RCC 7860 (cell line): ENCODE measurements around the gene CNBD2.
"Not testable (repeated sequence)": the region's sequence is repeated elsewhere in the genome, so short reads cannot be mapped to it uniquely, and the experiment has no call there.

Experiments
- DNase-seq: peaks from one replicate; pipeline ENCODE4 v3.0.0-alpha.2; 2015; ENCODE audit warnings: low spot score
- FAIRE-seq: peaks from 2 replicates; lab custom pipeline; 2012; peaks lifted over from hg19 to GRCh38; lab: Jason Lieb, UNC

The CNBD2 gene

DNA sequence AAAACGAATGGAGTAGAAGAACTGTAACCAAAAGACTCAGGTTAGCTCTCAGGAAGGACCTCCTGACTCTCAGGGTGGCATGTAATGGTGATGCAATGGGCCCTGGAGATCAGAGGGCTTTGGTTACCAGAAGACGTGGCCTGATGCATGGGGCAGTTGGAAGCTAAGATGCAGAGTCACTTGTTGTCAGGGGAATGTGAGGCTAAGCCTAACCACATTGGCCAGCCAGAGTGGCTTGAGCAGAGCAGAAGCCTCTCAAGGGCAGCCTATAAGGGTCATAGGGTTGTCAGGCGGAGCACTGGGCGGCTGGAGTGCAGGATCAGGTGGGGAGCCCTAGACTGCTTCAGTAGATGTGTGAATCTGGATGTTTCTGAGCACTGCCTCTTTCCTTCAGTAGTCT lies 5.9 kb downstream of the CNBD2 start:
- DNase-seq (no peak), FAIRE-seq (no peak)

DNA sequence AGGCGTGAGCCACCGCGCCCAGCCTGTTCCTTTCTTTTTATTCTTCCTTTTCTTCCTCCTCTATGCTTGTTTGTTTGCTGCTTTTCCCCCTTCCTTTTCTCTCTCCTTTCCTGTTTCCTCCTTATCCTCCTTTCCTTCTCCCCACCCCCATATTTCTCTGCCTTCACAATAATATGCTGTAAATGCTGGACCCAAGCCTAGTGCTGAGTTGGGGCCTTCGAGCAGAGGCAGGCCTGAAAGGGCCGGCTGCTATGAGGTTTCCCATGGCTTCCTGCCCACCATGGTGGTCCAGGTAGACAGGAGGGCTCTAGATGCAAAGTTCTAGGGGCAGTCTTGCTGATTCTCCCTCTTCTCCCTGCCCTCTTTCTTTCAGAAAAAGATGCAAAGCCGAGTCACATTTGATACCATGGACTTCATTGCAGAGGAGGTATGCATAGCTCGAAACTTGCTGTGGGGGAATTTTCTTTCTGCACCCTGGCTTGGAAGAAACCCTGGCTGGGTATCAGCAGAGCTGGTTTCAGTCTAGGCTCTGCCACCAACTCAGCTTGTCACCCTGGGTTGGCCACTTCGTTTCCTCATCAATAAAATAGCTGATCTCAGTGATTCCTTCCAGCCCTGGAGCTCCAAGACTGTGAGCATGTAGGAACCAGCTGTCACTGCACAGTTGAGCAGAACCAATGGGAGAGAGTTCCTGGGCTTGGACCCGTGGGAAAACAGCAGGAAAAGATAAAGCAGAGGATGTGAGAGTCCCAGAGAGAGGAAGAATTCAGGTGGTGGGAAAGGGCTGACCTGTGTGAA lies 7.4 kb downstream of the CNBD2 start:
- FAIRE-seq = no peak
- no peak for DNase-seq

DNA sequence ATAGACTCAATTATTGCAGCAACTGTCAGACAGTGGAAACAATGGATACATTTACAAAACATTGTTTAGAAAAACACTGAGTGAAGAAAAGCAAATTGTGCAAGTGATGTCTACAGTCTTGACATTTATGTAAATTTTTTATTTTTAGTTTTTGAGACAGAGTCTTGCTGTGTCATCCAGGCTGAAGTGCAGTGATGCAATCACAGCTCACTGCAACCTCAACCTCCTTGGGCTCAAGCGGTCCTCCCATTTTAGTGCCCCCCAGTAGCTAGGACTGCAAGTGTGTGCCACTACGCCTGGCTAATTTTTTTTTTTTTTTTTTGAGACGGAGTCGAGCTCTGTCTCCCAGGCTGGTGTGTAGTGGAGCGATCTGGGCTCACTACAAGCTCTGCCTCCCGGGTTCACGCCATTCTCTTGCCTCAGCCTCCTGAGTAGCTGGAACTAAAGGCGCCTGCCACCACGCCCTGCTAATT lies 9.7 kb downstream of the CNBD2 start:
- no peak for FAIRE-seq

DNA sequence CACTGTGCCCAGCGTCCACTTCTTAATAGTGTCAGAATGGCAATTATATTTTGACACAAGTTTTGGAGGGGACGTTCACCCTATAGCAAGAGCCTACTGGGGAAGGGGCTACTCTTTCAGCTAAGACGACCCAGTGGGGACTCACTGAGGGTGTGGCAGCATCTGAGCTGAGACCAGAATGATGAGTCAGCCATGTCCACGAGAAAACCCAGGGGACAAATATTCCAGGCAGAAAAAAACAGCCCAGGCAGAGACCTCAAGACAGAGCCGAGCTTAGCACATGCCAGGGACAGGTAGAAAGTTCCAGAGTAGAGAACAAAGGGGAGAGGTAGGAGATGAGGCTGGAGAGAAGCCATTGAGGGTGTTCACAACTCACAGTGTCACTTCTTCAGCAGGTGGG lies 11.2 kb downstream of the CNBD2 start:
- DNase-seq = no peak
- FAIRE-seq = no peak

More for the DNA sequence above, 9.7 kb downstream of the CNBD2 start:
- DNase-seq = no peak

DNA sequence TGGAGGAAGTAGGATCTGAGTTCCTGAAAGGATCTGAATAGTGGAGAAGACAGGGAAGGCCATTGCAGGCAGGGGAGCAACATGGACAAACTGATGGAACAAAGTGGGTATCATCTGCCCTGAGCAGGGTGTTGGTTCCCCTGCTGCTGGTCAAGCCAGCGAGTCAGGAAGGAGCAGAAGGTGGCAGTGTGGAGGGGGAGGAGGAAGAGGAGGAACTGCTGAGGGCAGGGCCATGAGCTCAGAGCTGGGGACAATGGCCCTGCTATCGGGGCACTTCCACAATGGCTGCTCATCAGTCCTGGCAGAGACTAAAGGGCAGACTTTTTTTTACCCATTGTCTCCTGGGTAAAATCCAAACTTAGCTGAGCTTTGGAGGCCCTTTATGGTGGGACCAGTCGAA lies 13.6 kb downstream of the CNBD2 start:
- no peak for DNase-seq
- no peak for FAIRE-seq

DNA sequence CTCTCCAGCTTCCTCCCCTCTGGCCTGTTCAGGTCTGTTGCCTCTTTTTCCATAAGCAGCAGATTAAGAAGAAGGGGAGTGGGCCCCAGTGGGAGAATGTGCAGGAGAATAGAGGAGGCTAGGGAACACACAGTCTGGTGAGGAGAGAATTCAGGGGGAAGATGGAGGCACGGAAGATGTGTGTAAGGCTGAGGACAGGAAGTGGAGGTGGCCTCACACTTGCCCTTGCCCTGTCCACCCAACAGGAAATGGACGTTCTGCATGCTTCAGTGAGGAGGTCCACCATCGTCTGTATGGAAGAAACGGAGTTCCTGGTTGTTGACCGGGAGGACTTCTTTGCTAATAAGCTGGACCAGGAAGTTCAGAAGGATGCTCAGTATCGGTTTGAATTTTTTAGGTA lies 16.0 kb downstream of the CNBD2 start:
- FAIRE-seq = no peak
- no peak for DNase-seq

DNA sequence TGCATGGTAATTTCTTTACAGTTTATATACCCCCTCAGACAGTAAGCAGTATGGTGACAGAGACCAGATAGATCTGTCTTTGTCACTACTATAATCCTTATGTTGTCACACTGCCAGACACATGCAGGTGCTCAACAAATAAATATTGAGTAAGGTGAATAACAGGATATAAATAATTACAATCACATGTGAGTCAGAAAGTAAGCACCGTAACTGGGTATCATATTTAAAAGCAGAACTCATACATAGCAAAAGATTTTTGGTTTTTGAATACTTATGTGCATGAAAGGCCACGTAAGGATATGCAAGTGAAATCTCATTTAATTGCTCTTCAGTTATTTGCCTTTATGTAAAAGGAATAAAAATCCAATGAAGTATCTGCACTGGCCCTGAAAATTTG lies 17.4 kb downstream of the CNBD2 start:
- DNase-seq (no peak), FAIRE-seq (no peak)

DNA sequence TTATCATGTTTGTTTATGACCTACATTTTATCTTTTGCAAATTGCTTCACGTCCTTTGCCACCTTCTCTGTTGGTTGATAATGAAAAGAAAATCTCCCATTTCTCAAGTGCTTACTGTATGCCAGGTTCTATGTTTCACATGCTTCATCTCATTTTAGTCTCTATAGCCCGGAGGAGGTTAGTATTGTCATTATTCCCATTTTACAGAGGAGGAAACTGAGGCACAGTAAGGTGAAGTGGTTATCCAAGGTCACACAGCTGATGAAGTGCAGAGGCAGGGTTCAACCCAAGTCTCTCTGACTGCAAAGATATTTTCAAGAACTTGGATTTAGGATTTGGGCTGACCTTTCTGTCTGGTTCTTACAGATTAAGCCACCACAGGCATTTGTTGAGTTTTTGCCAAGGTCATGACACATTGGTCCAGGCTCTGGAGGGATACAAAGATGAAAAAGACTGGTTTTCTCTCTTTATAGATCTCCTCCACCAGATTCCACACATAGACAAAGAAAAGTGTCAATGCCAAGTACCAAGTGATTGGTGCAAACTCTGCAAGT lies 20.6 kb downstream of the CNBD2 start:
- FAIRE-seq (no peak), DNase-seq (no peak)

DNA sequence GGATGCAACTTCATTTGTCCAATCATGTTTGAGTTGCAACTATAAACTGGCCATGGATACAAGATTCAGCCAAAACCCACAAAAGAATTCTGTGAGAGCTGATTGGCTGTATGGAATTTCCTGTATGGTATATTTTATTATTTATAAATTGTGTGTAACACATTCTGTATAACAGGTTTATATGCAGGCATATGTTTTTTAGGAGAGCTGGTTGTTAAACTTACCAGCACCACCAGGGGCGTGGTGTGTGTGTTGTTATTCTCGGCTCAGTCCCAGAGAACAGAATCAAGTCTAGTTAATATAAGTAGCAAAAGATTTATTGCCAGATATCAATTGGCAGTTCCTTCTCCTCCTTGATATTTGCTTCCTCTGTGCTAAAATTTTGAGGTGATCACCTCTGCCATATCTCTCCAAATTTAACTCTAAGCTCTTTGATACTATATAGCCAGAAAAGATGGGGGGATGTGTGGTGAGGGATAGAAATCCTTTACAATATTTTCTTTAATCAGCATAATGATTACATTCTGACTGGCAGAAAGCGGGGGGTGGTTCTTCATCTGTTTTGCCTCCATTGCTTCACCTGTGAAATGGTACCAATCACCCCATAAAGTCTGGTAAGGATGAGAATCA lies 22.9 kb downstream of the CNBD2 start:
- no peak for DNase-seq
- FAIRE-seq = peak; percentile 59

DNA sequence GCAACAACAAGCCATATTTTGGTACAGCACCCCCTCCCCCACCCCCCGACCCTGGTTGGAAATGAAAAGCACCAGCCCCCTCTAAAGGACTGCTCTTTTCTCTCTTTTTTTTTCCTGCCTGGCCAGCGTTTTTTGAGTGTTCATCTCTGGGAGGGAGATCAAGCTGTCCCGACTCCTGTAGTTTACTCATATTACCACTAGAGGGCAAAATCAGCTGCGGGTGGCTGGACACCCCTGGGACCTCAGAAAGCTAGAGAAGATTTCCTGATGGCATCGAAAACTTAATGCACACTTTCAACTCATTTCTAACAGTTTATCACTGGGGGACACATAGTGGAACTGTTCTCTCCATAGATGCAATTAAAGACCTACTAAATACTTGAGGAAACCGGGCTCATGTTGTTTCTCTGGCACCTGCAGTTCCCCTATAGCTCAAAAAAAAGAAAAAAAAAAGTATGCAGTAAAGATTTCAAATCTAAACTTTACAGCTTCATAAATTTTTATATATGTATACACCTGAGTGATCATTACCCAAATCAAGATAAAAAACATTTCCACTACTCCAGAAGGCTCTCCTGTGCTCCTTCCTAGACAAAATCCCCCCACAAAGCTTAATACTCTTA lies 24.4 kb downstream of the CNBD2 start:
- FAIRE-seq (peak; percentile 75), DNase-seq (peak; percentile 62)

DNA sequence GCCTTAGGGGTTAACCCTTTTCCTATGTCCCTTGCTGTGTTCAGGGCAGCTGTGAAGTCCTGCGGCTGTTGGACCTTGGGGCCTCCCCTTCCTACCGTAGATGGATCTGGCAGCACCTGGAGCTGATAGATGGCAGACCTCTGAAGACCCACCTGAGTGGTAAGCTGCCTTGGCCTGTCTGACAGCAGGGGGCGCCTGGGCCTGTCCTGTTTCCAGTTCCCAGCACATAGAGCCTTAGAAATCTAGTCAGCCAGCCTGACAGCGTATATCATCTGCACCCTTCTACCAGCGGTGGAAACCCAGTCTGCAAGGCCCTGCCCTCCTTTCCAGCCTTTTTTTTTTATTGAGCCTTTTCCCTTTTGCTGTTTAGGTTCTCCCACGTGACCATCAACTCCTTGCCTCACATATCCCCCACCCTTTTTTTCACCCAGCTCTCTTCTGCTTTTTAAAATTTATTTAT lies 26.6 kb downstream of the CNBD2 start:
- DNase-seq (peak; percentile 78), FAIRE-seq (peak; percentile 14)

DNA sequence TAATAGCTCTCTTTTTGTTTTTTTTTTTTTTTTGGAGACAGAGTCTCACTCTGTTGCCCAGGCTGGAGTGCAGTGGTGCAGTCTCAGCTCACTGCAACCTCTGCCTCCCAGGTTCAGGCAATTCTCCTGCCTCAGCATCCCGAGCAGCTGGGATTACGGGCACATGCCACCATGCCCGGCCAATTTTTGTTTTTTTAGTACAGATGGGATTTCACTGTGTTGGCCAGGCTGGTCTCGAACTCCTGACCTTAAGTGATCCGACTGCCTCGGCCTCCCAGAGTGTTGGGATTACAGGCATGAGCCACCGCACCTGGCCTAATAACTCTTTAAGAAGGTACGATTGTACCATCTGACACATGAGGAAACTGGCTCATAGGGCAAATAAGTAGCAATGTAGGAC lies 28.1 kb downstream of the CNBD2 start:
- not testable (repeated sequence) for DNase-seq, FAIRE-seq

DNA sequence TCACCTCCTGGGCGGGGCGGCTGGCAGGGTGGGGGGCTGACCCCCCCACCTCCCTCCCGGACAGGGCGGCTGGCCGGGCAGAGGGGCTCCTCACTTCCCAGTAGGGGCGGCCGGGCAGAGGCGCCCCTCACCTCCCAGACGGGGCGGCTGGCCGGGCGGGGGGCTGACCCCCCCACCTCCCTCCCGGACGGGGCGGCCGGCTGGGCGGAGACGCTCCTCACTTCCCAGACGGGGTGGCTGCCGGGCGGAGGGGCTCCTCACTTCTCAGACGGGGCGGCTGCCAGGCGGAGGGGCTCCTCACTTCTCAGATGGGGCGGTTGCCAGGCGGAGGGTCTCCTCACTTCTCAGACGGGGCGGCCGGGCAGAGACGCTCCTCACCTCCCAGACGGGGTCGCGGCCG lies 32.9 kb downstream of the CNBD2 start:
- DNase-seq, FAIRE-seq: not testable (repeated sequence)

DNA sequence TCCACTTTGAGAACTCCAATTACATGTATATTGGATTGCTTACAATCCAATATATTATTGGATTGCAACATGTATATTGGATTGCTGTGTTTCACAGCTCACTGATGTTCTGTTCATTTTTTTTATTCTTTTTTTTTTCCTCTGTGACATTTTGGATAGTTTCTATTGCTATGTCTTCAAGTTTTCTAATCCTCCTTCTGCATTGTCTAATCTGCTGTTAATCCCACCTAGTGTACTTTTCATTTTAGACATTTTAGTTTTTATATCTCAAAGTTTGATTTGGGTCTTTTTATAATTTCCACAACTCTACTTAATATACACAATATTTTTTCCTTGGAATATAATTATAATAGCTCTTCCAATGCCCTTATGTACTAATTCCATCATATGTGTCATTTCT lies 34.5 kb downstream of the CNBD2 start:
- no peak for FAIRE-seq

DNA sequence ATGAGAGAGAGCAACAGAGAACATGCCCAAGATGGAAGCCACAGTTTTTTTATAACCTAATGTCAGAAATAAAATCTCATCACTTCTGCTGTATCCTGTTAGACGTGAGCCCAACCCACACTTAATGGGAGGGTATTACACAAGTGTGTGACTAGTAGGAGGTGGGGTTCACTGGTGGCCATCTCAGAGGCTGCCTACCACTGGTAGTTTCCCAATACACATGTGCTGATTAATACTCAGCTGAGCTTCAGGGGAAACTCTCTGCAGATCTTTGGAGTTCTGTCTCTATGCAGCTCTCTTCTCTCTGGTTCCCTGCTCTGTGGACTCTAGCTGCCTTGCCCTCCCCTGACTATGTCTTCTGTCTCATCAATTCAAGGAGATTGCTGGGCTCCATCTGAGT lies 35.7 kb downstream of the CNBD2 start:
- no peak for FAIRE-seq
- no peak for DNase-seq

More for the DNA sequence above, 34.5 kb downstream of the CNBD2 start:
- no peak for DNase-seq

DNA sequence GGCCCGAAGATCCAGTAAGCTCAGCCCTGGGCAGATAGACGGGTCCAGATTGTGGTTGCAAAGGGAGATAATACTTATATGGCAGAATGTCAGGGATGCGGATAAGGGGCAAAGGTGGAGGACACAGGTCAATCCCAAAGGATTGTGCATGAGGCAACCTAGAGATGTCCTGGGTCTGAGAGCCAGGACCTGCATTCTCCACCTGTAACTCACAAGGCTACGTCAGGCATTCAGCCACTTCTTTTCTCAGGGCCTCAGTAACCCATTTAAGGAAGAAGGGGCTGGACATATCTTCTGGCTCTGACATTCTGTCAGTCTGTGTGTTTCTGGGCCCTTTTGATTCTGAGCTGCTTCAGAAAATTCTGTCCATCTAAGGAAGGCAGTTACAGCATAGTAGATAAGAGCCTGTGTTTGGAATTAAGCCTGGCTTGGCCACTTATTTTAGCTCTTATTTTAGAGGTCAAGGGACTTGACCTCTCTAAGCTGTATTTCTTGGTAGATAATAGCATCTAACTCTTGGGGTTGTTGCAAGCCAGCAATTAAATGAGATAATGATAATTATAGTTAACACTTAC lies 40.2 kb downstream of the CNBD2 start:
- DNase-seq (no peak), FAIRE-seq (no peak)

DNA sequence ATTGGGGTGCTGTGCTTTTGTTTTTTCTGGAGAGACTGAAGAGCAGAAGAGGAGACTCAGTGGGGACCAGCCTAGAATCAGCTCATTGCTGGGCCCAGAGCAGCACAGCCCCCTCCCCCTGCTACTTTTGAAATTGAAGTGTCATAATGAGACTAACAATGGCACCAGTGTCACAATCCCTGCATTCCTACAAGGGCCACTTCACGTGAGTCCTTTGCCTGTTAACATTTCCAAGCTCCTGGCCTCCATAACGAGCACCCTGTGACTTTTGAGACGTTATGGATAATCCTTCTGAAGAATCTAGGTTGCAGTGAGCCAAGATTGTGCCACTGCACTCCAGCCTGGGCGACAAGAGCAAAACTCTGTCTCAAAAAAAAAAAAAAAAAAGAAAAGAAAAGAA lies 41.7 kb downstream of the CNBD2 start:
- no peak for DNase-seq
- FAIRE-seq = no peak

DNA sequence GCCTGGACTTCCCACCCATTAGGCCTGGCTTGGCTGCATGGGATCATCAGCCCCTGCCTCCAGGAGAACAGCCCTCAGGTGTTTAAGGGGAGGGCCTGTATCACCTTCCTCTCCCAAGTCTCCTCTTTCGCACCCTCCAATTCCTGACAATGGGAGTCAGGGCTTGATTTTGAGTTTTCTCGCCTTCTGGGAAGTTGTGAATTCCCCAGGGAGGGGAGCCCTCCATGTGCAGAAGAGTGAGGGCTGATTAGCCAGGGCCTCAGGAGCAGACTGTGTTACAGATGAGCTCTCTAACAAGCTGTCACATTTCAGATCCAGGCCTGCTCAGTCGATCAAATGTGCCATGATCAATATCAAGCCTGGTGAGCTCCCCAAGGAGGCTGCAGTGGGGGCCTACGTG lies 42.4 kb downstream of the CNBD2 start:
- FAIRE-seq (no peak), DNase-seq (no peak)

DNA sequence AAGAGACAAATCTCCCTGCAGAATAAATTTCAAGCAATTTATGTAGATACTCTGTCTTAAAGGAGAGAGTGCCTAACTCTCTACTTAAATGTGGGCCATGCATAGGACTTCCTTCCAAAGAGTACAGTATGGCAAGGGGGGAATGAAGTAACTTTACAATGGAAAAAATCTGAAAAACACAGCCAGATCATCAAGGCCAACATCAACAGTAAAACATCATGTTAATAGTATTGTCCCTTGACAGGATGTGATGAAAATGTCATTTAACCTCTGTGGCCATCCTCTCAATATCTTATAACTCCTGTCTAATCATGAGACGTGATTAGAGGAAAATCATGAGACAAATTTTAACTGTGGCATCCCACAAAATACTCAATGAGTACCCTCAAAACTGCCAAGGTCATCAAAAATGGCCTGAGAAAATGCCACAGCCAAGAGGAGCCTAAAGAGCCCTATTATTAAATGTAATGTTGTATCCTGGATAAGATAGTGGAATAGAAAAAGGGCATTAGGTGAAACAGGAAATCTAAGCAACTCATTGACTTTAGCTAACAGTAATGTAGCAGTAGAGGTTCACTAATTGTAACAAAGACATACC lies 47.5 kb downstream of the CNBD2 start:
- FAIRE-seq = no peak

DNA sequence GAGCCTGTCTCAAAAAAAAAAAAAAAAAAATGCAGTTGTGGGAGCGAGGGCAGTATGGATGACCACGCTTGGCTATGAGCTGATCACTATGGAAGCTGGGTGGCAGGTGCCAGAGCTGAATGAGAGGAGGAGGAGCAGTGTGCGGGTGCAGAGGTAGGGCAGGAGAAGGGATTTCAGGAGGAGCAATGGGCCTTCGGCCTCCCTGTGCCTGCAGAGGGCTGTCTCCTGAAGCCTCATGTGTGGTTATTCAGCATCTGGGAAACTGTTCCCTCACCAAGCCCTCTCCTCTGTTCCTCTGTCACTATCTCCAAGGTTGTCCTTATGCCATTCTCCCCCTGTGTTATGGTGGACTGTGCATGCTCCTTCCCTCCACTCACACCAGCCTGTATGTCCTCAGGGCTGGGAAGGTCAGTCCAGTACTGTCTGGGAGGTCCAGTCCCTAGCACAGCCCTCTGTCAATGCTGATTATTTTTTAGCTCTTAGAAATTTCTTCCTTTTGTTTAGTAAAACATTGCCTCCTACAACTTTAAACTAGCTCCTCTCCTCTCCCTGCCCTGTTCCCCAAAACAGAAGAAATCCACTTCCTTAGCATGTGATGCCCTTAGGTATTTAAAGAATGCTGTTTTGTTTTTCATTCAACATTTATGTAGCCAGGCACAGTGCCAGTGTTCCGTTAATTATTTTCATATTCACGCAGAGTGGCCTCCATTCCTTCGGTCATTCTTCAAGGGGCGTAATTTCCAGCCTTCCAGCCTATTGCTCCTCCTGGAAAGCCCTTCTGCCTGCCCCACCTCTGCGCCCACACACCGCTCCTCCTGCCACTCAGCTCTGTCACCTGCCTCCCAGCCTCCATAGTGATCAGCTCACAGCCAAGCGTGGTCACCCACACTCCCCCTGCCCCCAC lies 48.9 kb downstream of the CNBD2 start:
- peak; percentile 78 for DNase-seq
- FAIRE-seq = peak; percentile 92

More for the DNA sequence above, 47.5 kb downstream of the CNBD2 start:
- DNase-seq = no peak
